CD4-positive, alpha-beta T cell treated with Interleukin-10 for 1 hour (primary cell): ENCODE data around the gene ZFPM1.
"Not testable (repeated sequence)": the region's sequence is repeated elsewhere in the genome, so short reads cannot be mapped to it uniquely, and the experiment has no call there.

ENCODE experiments used
- DNase-seq: peaks from one replicate; pipeline ENCODE4 v3.0.0-alpha.2; 2020

Gene ZFPM1

GRCh38 chr16:88484505-88485365 lies 31.7 kb downstream of the ZFPM1 start:
- no peak for DNase-seq

GRCh38 chr16:88485366-88485741 lies 32.3 kb downstream of the ZFPM1 start:
- not testable (repeated sequence) for DNase-seq

GRCh38 chr16:88486398-88487123 lies 33.5 kb downstream of the ZFPM1 start:
- no peak for DNase-seq

GRCh38 chr16:88487124-88487432 lies 34.0 kb downstream of the ZFPM1 start:
- no peak for DNase-seq

DNA sequence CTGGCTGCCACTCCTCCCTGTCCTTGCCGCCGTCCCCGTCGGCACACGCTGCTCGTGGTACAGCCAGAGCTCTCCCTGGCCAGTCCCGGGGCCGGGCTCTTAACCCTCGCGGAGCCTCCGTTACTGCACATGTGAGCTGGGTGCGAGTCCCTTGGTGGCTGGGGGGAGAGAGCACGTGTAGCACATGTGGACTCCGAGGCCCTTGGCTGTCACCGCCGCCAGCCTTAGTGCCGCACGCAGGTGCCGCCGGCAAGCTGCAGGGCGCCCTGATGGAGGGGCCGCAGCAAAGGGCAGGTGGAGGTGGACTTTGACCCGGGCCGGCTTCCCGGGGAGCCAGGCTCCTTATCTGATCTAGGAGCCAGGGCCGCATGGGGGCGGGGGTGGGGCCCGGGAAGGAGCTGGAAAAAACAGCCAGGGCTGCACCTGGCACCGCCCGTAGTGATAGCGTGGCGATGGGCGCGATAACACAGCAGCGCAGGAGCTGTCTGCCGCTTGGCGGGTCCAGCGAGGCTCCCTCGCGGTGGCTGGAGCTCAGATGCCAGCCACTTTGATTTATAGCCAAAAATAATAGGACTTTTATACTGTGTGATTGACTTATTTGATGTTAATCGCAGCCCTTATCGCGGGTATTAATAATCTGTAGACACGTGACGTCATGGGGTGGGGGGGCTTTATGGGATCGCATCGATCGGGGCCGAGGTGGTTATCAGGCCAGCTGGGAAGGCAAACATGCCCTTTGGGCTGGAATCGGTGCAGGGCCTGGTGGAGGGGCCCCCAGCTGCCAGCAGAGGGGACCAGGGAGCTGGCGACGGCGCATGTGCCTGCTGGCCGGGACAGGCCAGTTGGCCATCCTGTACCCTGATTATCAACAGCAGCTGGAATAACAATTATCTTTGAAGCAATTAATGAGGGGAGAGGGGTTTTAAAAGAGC lies 35.1 kb downstream of the ZFPM1 start:
- no peak for DNase-seq

DNA sequence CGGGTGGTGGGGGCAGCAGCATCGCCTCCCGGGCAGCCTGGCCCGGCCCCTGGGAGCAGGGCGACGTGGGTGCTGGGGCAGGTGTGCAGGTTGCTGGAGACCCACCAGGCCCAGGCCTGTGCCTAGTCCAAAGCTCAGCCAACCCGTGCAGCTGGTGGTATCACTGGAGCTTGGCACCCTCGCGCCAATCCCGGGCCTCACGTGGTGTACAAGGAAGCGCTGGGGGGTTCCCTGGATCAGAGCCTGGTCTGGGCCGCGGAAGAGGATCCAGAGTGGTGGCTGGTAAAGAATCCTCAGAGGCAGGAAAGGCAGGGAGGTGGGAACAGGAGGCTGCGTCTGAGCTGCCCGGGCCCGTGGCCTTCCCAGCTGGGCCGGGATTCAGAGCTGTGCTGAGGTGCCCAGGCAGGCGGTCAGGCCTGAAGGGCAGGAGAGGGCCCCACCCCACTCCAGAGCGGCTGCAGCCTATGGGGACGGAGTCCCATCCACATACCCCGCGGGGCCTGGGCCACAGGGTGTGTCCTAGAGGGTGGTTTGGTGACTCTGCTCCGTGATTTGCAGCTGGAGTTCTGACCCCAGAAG lies 36.2 kb downstream of the ZFPM1 start:
- no peak for DNase-seq

DNA sequence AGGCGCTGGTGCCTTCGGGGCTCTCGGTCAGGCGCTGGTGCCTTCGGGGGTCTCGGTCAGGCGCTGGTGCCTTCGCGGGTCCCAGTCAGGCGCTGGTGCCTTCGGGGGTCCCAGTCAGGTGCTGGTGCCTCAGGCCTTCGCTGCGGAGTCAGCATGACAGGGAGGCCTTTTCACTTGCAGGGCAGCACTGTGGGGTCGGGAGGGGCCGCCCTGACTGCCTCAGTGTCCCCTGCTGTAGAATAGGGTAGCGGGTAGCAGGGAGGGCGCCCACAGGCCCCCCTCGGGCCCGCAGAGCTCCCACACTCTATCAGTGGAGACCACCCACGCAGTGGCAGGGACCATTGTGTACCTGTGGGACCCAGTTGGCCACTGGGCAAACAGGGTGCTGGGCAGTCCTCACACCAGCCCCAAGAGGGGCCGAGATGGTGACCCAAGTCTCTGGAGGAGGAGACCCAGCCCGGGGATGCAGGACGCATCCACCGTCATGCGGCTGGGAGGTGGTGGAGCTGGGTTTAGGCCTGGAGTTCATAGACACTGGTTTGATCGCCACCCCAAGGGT lies 38.0 kb downstream of the ZFPM1 start:
- no peak for DNase-seq

GRCh38 chr16:88491560-88492310 lies 38.7 kb downstream of the ZFPM1 start:
- DNase-seq, result no peak

DNA sequence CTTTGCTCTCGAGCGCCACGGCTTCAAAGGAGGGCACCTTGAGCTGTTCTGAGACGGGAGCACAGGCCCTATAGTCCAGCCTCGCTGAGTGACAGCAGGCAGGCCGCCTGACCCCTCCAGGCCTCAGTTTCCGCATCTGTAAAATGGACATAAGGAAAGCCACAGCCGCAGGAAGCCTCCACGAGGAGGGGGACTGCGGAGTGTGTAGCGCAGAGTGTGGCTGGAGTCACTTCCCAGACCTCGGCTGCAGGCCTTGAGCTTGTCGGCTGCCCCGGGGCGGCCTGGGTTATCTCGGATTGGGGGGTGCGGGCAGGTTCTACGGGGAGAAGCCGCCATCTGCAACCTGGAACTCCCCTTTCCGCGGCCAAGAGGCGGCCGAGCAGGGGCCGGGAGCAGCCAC lies 40.8 kb downstream of the ZFPM1 start:
- no peak for DNase-seq

GRCh38 chr16:88494335-88495154 lies 41.5 kb downstream of the ZFPM1 start:
- no peak for DNase-seq

- no peak for DNase-seq
Measured at GRCh38 chr16:88495268-88495772, 42.2 kb downstream of the ZFPM1 start.

GRCh38 chr16:88497561-88498462 lies 44.7 kb downstream of the ZFPM1 start:
- DNase-seq, result no peak

DNA sequence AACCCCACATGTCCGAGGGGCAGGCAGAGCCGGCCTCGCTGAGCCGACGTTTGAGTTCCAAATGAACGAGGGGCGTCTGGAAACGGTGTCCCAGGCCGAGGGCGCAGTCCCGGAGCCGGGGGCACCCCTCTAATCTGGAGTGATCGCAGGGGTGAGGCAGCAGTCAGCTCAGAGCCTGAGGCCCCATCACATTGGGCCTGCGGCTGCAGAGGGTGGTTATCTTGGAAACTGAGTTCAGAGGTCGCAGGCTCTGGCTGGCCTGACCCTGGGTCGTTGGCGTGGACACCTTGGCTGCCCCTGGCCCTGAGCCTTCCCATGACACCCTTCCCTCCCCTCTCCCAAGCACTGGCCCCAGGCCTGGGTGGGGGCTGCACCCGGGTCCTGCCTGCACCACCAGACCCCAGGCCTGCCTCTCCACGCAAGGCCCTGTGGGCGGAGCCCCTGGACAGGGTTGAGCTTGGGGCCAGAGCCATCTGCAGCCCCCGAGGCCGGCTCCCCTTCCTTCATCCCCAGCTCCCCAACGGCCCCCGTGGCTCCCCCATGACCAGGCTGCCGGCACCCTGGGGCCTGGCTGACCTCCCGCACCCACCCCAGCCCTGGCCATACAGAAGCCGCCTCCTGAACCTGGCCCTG lies 45.6 kb downstream of the ZFPM1 start:
- no peak for DNase-seq

- no peak for DNase-seq
Measured at GRCh38 chr16:88499292-88499691, 46.2 kb downstream of the ZFPM1 start.

GRCh38 chr16:88499836-88500251 lies 46.8 kb downstream of the ZFPM1 start:
- no peak for DNase-seq

DNA sequence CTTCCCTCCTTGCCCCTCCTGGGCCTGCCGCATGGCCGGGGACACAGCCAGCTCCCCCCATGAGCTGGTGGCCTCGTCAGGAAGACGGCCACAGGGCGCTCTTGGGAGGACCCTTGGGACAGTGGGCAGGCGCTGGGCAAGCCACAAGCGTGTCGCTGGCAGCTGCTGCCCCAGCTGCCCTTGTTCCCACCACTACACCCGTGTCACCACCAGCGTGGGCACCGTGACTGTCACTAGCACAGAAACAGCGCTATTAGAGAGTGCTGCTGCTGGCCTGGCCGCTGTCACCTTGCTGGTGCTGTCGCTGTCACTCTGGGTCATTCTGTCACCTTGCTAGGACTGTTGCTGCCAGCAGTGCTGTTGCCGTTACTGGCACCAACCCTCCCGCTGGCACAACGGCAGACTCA lies 47.2 kb downstream of the ZFPM1 start:
- no peak for DNase-seq

DNA sequence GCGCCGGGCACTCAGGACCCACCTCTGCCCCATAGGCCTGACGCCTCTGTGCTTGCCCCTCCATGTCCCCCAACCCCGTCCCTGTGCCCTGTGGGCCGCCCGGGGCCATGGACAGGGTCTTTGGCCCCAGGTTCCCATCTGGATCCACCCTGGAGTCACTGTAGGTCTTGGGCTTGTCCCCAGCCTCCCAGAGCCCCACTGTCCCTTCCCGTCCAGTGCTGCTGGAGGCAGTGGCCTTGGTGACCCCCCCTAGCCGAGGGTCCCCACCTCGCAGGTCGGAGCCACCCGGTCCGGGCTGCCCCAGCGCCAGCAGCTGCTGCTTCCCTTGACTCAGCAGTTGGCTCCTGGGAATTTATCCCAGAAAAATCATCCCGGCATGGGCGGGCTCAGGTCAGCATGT lies 49.3 kb downstream of the ZFPM1 start:
- DNase-seq, result no peak

GRCh38 chr16:88502776-88503280 lies 49.7 kb downstream of the ZFPM1 start:
- DNase-seq, result no peak

DNA sequence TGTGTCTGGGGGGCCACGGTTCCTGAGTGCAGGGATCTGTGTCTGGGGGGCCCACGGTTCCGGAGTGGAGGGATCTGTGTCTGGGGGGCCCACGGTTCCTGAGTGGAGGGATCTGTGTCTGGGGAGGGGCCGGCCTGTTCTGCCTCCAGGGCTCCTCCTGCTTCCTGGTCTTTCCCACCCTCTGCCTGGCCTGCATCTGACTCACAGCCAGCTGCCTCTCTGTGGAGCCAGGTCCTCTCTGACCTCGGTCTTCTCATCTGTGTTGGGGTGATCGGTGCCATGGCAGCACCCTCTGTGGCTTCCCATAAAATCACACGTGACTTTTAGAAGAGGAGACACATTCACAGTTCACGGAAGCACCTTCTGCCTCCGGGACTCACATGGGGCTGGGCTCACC lies 50.3 kb downstream of the ZFPM1 start:
- no peak for DNase-seq
